H4 (cell line): Measurements from ENCODE around the gene SLC44A1. TPM values are rescaled to one million over a fixed set of nuclear protein-coding genes. Genes with fewer than 3 reads are reported as not detected.

Experiments
- DNase-seq: peaks from one replicate; pipeline ENCODE4 v3.0.0-alpha.2; 2015; ENCODE audit warnings: low spot score
- total RNA-seq: library from RNA; depleted of rRNA; stranded (reverse); fragments of >200 nt; shearing (Covaris generic); gene quantifications from 2 replicates; pipeline ENCODE4 v1.2.3, GENCODE V29; 2014

SLC44A1 gene
- total RNA-seq, 1 experiment from 2014 or later: 31.9 TPM

DNA sequence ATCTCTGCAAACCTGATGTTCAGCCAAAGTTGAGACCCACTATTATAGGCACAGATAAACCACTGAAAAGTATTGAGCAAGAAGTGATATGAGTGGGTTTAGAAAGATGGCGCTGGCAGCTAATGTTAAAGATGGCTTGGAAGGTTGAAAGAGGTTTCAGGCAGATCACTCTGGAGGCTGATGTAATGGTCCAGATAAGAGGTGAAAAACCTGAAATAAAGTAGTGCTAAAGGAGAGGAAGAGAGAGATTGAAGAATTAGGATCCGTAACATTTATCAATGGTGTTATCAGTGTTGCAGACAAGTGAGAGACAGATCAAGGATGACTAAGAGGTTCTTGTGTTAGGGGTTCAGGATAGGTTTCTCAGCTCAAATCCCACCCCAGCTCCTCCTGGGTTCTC lies 58.3 kb downstream of the SLC44A1 start:
- DNase-seq: no peak

DNA sequence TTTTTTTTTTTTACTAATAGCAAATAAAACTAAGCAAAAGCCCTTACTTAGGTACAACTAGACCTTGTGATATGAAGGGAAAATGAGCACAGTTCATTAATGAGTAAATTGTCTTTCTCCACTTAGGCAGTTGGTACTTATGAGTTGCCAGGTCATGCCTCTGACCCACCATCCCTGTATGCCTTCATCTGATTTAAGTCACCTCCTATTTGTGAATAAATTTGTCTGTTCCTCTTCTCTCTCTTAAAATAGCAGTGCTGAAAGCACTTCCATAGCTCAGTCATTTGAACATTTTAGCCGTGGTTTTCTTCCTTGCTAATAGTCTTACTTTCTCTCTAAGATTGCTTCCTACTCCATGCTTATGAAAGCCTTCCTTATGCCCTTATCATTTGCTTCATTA lies 61.4 kb downstream of the SLC44A1 start:
- DNase-seq: no peak

DNA sequence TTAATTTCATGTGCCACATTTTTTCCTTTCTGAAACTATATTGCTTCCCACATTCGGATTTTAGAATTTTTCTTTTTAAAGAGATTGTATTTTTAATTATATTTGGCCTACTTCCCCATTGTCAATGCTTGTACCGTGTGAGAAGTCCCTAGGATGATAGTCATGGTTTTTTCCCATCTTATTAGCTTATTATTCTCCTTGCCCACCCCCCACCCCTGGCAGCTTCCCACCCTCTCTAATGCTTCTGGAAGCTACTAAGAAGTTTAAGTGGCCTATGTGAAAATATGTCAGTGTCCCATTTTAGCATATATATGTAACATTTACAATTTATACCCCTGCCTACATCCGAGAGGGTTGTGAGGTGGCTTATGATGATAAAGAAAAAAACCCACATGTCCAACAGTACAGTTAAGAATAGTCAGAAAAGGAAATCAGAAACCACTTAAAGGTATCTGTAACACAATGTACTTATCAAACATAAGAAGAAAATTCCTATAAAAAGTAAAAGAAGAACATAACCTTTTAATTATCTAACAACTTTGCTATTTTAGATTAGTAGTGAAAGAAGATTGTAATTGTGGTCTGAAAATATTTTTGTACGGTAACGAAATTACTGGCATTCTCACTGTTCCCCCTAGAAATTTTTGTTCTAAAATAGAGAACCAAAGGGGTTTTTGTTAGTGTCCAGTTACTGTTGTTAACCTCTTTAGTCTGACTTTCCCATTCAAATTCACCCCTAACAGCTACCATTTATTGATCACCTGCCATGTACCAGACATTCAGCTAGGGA lies 62.1 kb downstream of the SLC44A1 start:
- DNase-seq: no peak

DNA sequence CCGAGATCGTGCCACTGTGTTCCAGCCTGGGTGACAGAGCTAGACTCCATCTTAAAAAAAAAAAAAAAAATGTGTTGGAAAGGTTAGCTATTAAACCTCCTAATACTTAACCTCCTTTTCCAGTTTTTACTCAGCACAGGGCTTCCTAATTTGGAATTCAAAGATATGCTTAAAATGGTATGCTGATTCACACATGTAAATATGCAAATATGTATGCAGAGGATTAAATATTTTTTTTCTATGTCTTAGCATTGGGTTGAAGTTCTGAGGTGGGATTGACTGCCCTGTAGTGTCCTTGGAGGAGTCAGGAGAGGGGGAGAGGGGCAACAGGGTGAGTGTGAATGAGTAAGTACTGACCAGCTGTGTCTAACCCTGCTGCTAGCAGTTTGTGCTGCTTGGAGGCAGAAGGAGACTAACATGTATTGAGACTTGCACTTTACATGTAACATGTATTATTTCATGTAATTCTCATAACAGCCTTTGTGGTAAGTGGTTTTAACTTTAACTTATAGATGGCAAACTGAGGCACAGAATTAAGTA lies 63.2 kb downstream of the SLC44A1 start:
- no peak for DNase-seq

DNA sequence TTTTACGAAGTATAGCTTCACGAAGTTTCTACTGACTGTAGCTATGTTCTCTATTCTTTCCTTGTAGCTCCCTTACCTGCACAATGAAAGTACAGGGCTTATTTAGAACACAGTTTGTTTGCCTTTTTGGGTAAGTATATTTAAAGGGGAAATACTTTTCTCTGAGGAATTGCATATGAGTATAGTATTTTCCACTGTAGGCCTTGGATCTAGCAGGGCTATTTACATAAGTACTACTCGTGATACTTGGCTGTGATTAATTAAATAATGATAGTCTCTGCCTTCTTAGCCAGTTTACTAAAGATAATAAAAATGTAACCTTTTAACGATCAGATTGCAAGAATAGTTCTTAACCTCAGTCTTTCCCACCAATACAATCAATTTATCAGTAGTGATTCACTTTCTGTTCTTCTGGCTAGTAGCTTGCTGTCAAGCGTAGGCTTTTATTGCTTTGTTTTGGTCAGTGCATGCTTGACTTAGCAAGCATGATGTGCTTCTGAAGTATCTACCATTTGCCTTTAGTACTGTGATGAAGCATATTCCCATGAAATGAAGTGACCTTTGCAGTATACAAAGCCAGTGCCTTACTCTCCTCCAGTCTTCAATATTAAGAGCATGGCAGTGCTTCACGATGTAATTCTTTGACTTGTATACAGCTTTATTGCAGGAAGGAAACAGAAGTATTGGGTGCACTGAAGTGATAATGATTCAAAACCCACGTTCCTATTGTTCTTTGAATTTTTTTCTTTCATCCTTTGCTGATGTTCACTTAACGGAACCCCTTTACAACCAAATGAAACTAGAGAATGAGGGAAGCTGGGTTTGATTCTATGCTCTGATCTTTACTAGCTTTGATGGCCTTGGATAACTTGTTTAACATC lies 64.2 kb downstream of the SLC44A1 start:
- DNase-seq: no peak

DNA sequence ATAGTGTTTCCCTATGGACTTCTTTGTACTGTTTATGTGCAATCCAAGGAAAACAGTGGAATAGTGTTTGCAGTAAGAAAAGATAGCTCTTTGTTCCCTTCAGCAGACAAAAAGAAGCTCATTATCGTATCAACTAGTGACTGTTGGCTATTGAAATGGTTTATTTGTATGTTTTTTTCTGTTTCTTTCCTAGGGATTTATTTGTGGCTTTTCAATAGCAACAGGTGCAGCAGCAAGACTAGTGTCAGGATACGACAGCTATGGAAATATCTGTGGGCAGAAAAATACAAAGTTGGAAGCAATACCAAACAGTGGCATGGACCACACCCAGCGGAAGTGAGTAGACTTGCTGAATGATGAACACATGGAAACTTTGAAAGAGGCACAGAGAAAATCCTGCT lies 65.1 kb downstream of the SLC44A1 start:
- no peak for DNase-seq

DNA sequence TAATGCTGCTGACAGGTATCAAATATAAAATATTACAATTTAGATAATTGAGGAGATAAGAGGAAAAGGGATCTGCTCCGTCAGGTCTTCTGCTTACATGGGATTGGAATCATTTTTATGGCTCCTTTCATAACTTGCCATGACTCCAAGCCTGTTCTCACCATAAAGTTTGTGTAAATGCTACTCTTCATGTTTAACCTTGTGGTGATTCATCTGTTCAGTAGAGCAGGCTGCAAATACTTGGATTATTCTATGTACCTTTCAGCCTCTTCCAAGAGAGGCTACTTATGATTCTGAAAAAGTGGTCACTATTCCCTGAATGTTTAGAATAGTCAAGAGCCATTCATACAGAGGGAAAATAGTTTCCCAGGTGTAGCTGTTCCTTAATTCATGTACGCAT lies 66.9 kb downstream of the SLC44A1 start:
- no peak for DNase-seq

DNA sequence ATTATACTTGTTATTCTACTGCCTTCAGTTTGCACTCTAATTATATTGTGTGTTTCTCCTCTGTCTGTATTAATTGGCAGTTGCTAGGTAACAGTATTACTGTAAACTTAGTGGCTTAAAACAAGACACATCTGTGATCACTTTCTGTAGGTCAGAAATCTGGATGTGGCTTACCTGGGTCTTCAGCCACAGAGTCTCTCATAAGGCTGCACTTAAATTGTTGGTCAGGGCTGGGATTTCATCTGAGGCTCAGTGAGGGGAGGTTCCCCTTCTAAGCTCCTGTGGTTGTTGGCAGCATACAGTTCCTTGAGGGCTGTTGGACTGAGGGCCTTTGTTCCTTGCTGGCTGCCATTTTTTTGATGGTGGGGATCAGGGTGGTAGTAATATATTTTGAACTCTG lies 68.8 kb downstream of the SLC44A1 start:
- DNase-seq: no peak

DNA sequence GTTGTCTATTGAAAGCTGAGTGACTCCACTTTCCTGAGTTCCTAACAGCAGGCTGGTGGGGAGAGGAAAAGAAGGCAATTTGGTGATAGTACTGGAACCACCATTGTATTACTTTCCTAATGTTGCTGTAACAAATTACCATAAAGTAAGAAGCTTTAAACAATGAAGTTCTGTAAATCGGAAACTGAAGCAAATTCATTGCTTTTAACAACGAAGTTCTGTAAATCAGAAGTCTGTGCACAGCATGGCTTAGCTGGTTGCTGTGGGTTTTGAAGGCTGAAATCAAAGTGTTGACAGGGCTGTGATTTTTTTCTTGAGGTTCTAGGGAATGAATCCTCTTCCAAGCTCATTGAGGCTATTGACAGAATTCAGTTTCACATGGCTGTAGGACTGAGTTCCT lies 72.3 kb downstream of the SLC44A1 start:
- DNase-seq: no peak

DNA sequence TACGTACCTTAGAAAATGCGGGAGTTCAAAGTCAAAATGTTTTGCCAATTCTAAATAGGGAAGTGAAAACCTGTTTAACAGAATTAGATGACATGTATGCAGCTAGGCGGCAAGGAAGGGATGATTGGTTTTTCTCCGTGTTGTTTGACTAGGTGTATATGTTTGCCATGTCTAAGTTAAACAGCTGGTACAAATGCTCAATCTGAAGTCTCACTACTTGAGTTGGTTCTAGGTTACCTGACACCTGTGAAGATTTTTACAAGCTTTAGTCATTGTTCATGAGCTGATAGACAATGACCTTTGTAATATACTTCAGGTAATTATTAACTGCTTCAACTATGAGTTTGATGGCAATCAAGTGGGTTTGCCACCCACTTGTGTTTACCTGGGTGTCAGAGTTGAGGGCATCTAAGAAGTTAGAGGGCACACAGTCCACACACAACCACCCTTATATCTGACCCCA lies 74.3 kb downstream of the SLC44A1 start:
- DNase-seq: no peak

DNA sequence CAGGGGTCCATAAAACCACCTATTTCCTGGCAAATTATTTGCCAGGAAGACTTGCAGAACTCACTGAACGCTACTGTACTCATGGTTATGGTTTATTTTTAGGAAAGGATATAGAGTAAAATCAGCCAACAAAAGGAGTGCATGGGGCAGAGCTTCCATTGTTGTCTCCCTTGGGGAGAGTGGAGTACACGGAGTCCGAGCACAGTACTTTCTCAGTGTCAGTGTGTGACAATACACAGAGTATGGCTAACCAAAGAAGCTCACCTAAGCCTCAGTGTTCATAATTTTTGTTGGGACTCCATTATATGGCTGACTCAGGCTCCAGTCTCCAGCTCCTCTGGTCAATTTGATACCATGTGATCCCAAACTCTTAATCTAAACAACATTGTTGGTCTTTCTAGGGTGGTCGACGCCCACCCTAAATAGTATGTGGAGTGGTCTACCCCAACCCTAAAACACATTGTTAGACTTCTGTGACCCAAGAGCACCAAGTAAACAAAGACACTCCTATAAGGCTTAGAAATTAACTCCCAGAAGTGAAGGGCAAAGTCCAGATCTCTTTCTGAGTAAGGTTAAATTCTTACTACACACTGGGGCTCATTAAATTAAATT lies 74.9 kb downstream of the SLC44A1 start:
- DNase-seq: no peak

DNA sequence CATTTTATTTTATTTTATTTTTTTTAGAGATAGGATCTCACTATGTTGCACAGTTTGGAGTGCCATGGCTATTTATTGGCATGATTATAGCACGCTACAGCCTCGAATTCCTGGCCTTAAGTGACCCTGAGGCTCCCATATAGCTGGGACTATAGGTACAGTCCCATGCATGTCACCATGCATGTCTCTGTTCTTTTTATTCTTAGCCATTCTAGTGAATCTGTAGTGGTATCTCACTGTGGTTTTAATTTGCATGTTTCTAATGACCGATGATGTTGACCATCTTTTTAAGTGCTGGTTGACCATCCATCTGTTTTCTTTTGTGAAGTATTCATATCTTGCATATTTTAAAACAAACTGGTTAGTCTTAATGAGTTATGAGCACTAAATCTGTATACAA lies 76.1 kb downstream of the SLC44A1 start:
- DNase-seq: no peak

DNA sequence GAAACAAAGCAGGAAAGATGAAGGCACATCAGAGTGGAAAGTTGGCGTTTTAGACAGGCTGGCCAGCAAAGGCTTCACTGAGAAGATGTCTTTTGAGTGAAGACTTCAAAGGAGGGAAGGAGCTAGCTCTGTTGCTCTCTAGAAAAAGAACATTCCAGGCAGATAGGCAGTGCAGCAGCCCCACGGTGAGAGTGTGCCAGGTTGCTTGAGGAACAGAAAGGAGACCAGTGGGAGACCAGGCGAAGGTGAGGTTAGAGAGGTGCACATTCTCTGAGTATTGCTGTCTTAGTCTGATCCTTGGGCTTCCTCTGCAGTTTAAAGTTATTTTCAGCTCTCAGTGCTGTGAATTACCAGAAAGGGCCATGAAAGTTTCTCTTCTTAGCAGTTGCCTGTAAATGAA lies 83.8 kb downstream of the SLC44A1 start:
- DNase-seq: no peak

DNA sequence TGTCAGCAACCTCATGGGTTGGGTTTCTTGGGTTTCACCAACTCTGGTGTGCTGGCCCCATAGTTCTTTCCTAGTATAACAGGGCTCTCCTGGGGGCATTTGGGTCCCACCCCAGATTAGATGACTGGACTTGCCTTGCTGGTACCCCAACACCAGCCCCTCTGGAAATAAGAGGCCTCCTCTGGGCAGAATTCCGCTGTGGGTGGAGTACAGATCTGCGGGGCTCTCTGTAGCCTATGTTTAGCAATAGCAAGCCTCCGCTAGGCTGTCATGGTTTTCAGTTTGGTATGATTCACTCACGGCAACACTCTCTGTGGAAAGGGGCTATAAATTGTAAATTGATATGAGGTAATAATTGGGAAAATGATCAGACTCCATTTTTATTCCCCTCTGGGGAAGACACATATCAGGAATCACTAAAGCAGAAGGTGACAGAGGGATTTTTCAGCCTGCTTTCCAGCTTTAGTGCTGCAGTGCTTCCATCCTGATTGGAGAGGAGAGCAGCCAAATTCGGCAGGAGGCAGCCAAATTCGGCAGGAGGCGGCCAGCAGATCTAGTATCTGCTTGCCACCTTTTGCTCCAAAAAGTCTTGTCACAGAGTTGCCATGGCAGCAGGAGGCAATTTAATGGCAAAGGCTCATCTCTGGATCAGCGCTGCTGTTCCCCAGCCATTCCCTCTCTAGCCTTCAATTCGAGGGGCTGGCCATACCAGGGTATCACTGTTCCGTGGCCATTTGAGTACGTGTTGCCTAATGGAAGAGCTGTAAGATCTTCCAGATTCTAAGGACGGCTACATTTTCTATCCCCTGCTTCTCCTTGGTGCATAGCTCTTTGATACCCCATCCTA lies 84.6 kb downstream of the SLC44A1 start:
- no peak for DNase-seq

DNA sequence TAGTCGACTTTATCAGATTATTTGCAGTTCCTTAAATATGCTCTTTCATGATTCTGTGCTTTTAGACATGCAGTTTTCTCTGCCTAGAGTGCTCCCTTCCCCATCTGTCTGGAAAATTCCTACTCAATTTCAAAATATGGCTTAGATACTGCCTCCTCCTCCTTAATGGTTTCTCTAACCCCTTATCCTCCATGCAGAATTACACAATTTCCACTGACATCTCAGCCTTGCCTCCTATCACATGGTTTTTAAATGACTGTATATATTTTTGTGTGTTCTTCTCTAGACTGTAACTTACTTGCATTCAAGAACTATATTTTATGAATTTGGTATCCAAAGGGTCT lies 85.2 kb downstream of the SLC44A1 start:
- no peak for DNase-seq

DNA sequence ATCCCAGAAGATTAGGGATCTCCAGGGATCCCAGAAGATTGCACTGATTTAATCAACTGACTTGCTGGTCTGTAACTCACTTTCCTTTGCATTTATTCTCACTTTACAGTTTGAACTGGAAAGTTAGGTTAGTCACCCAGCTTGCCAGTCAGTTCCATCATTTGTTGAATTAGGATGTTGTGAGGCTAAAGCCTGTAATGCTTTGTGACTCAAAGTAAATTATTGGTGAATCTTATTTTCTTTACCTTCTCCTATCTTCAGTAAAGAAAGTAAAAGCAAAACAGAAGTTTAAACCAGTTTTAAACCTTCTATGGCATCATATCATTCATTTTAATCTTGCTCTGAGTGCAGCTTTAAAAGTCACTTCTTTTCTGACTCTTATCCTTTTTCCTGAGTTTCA lies 85.8 kb downstream of the SLC44A1 start:
- no peak for DNase-seq

DNA sequence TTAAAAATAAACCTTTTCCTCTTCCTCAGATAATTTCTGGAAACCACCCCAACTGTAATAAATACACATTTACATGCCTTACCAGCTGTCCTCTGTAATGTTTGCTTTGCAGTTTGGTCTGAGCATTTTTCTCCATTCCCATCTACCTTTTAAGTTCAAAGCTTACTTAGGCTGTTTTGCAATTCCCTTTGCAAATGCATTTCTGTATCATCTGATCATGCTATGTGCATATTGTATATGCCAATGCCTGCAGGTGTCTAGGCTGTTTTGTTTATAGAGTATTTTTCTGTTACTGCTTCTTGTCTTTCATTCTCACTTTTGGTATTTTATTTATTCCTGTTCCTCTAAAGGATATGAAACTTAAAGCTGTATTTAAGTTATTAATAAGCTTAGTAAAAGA lies 86.3 kb downstream of the SLC44A1 start:
- DNase-seq: no peak

DNA sequence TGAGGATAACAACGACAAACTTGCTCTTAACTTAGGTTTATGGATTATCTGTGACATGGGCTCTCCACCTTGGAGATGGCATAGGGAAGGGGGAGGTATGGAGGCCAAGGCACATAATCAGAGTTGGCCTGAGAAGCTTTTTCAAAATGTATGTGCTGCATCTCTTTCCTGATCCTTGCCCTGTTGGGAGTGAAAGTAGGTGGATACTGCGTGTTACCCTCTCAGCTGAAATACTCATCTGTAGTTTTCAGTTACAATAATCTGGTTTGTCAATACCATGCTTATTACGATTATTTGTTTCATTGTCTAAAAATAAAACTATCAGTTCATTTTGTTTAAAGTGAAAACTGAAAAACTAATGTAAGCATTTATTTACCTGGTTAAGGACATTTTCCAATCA lies 86.7 kb downstream of the SLC44A1 start:
- DNase-seq: no peak

DNA sequence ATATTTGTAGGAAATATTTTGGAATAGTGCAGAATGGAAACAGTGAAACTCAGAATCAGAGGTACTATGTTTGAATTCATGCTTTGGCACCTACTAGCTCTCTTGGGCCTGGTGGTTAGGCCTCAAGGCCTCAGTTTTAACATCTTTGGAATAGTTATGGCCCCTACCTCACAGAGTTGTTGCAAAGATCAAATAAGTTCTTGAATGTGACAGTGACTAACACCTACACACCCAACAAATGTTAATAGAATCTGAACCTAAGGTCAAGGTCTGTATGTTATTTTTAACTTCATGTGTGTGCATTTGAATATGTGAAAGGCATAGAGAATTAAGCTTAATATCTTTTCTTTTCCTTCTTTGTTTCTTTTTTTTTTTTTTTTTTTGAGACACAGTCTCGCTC lies 87.3 kb downstream of the SLC44A1 start:
- no peak for DNase-seq

DNA sequence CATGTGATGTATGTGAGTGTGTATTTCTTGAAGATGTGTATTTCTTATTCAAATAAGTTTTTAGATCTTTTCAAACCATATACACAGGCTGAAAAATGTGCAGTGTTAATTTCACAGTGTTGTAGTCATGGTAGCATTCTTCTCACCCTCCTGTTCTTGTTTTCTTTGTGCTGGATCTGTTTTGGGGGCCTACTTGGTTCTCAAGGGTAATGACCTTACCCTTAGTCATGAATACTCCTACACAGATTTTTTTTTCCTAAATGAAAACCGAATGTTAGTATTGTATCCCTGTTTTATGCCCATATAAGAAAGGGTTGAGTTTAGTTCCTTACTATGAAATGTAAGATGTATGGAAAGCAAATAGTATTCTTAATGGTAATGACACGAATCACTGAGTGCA lies 88.0 kb downstream of the SLC44A1 start:
- DNase-seq: no peak

DNA sequence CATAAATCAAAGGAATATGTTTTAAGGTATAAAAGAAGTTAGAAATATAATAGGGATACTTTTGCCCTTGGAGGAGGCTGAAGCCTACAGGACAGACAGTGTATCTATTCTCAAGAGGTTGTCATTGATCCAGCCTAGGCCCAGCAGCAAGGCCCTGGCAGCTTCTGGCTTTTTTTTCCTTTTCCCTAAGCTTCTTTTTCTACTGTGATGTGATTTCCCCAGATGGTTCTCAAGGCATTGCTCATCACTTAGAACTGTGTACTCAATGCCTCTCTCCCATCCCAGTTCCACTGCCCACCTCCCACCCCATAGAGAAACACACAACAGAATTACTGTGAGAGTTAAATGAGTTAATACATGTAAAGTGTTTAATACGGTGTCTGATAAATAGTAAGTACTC lies 88.6 kb downstream of the SLC44A1 start:
- no peak for DNase-seq

DNA sequence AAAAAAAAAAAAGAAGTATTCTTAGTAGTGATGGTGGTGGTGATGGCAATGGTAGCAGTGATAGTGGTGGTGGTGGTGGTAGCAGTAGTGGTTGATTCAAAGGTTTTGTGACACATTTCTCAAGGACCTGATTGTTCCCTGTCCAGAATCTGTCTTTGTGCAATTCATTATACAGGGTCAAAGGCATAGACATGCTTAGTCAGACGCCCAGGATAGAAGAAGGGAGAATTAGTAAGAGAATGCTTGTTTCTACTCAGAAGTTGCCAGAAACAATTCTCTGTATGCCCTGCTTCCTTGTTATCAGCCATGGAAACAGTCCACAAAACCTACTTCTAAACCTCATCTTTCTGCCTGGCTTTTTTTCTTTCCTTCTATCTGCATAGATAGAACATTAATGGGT lies 89.4 kb downstream of the SLC44A1 start:
- DNase-seq: no peak
